Loucy (cell line): ENCODE data around the gene SLC25A40.
"Not testable (repeated sequence)": the region's sequence is repeated elsewhere in the genome, so short reads cannot be mapped to it uniquely, and the experiment has no call there.

Source experiments
- H2AFZ ChIP-seq: fragments of 200-600 bp; sonication (generic); 2 replicates; pipeline ENCODE4 v1.6.0; 2016; ENCODE audit warnings: antibody characterized with exemption, mild to moderate bottlenecking, low read length, moderate library complexity
- H3F3A ChIP-seq: fragments of 200-600 bp; 2 replicates; pipeline ENCODE4 v1.6.0; 2016; ENCODE audit warnings: antibody characterized with exemption, low read depth, mild to moderate bottlenecking
- H3K27me3 ChIP-seq: fragments of 200-600 bp; sonication (generic); 2 replicates; pipeline ENCODE4 v1.6.1; 2014; ENCODE audit warnings: low read length, mild to moderate bottlenecking; ENCODE audit not compliant: insufficient read depth, poor library complexity, severe bottlenecking
- H3K36me3 ChIP-seq: fragments of 200-600 bp; sonication (generic); 2 replicates; pipeline ENCODE4 v1.6.1; 2016; ENCODE audit warnings: low read length; ENCODE audit not compliant: insufficient read depth
- H3K4me1 ChIP-seq: fragments of 200-600 bp; sonication (generic); 2 replicates; pipeline ENCODE4 v1.5.1; 2014; ENCODE audit warnings: low read length, mild to moderate bottlenecking; ENCODE audit not compliant: insufficient read depth, poor library complexity, severe bottlenecking
- H3K4me2 ChIP-seq: fragments of 200-600 bp; sonication (generic); 2 replicates; pipeline ENCODE4 v1.6.0; 2014; ENCODE audit warnings: antibody characterized with exemption, low read length, low read depth, mild to moderate bottlenecking; ENCODE audit not compliant: poor library complexity, severe bottlenecking
- H3K4me3 ChIP-seq: fragments of 200-600 bp; sonication (generic); 2 replicates; pipeline ENCODE4 v1.5.1; 2014; ENCODE audit warnings: low read length, mild to moderate bottlenecking, mixed read lengths; ENCODE audit not compliant: poor library complexity, severe bottlenecking
- H3K79me2 ChIP-seq: fragments of 200-600 bp; sonication (generic); 2 replicates; pipeline ENCODE4 v1.6.1; 2014; ENCODE audit warnings: low read length; ENCODE audit not compliant: insufficient read depth
- H3K9ac ChIP-seq: fragments of 200-600 bp; sonication (generic); 2 replicates; pipeline ENCODE4 v1.6.0; 2014; ENCODE audit warnings: mild to moderate bottlenecking, low read depth, low read length, moderate library complexity; ENCODE audit not compliant: poor library complexity, severe bottlenecking
- H3K9me2 ChIP-seq: fragments of 200-600 bp; sonication (generic); replicated peaks from 2 replicates; pipeline ENCODE4 v1.6.1; 2016; ENCODE audit warnings: low read depth, low read length, mixed read lengths
- H3K9me3 ChIP-seq: fragments of 200-600 bp; sonication (generic); 2 replicates; pipeline ENCODE4 v1.6.1; 2014; ENCODE audit warnings: mild to moderate bottlenecking, antibody characterized with exemption, low read length, low read depth; ENCODE audit not compliant: insufficient read depth
- H4K20me1 ChIP-seq: fragments of 200-600 bp; sonication (generic); 2 replicates; pipeline ENCODE4 v1.6.0; 2014; ENCODE audit warnings: antibody characterized with exemption, low read length, mild to moderate bottlenecking; ENCODE audit not compliant: insufficient read depth, poor library complexity, severe bottlenecking
- EZH2phosphoT487 ChIP-seq: fragments of 200-600 bp; IDR thresholded peaks from 2 replicates; pipeline ENCODE4 v1.6.1; 2018; ENCODE audit warnings: antibody characterized with exemption, mild to moderate bottlenecking, moderate library complexity, borderline replicate concordance
- TF ChIP-seq, protein P1 (sequence below): fragments of 200-600 bp; sonication (generic); conservative IDR thresholded peaks from 2 replicates; pipeline ENCODE4 v1.5.1; 2014; ENCODE audit warnings: mild to moderate bottlenecking, antibody characterized with exemption, low read length

Gene SLC25A40

GRCh38 chr7:87833130-87833529, 43.0 kb downstream of the SLC25A40 start:
- TF ChIP-seq, protein P1, sequence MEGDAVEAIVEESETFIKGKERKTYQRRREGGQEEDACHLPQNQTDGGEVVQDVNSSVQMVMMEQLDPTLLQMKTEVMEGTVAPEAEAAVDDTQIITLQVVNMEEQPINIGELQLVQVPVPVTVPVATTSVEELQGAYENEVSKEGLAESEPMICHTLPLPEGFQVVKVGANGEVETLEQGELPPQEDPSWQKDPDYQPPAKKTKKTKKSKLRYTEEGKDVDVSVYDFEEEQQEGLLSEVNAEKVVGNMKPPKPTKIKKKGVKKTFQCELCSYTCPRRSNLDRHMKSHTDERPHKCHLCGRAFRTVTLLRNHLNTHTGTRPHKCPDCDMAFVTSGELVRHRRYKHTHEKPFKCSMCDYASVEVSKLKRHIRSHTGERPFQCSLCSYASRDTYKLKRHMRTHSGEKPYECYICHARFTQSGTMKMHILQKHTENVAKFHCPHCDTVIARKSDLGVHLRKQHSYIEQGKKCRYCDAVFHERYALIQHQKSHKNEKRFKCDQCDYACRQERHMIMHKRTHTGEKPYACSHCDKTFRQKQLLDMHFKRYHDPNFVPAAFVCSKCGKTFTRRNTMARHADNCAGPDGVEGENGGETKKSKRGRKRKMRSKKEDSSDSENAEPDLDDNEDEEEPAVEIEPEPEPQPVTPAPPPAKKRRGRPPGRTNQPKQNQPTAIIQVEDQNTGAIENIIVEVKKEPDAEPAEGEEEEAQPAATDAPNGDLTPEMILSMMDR: no peak
- TF ChIP-seq EZH2phosphoT487: no peak
- H3K9me3 ChIP-seq: no peaks in the 10 kb centered on the region
- H3K4me1 ChIP-seq: no peaks in the 10 kb centered on the region
- H3K9me2 ChIP-seq: no peaks in the 10 kb centered on the region
- no peak overlapping the region for H3K4me3 ChIP-seq
- no peaks in the 10 kb centered on the region for H3F3A ChIP-seq
- H3K36me3 ChIP-seq: peaks cover 11% of the 10 kb centered on the region; the same call in 1 of the 2 replicates
- H3K9ac ChIP-seq: no peak overlapping the region
- no peaks in the 10 kb centered on the region for H4K20me1 ChIP-seq
- no peak overlapping the region for H3K4me2 ChIP-seq
- H2AFZ ChIP-seq: no peak overlapping the region
- no peaks in the 10 kb centered on the region for H3K79me2 ChIP-seq
- no peaks in the 10 kb centered on the region for H3K27me3 ChIP-seq

DNA sequence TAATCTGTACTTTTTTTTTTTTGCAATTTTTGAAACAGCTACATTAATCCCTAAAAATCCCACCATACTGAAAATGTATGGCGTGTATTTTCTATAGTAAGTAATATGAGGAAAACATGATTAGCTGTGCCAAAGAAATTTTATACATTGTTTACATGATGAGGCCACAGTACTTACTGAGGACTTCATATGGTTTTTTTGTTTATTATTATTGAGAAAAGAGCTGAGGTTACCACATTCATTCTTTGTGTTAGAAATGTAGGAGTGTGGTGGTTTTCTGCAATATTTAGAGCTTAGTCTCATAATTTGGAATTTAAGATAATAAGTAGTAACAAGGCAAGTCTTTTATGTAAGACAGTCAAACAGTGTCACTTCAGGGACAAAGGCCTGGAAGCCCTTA, 45.1 kb downstream of the SLC25A40 start:
- Histone ChIP-seq H3K79me2 (no peaks in the 10 kb centered on the region), H2AFZ (no peak overlapping the region), H3K27me3 (no peaks in the 10 kb centered on the region), H3K9me2 (no peaks in the 10 kb centered on the region), H3K4me3 (no peak overlapping the region), H3K4me1 (no peaks in the 10 kb centered on the region), H4K20me1 (no peaks in the 10 kb centered on the region), H3K36me3 (peaks cover 11% of the 10 kb centered on the region; the same call in 1 of the 2 replicates), H3K9me3 (peaks cover under 1% of the 10 kb centered on the region; the same call in 1 of the 2 replicates), H3K9ac (no peak overlapping the region), H3K4me2 (no peak overlapping the region), H3F3A (no peaks in the 10 kb centered on the region)
- TF ChIP-seq EZH2phosphoT487: no peak
- TF ChIP-seq, protein P1: no peak

GRCh38 chr7:87828383-87828782, 47.8 kb downstream of the SLC25A40 start:
- not testable (repeated sequence) for H3F3A ChIP-seq, H3K9ac ChIP-seq, H3K4me1 ChIP-seq, H3K9me2 ChIP-seq, H3K4me2 ChIP-seq, H3K4me3 ChIP-seq, H3K9me3 ChIP-seq, H3K79me2 ChIP-seq, H3K27me3 ChIP-seq, H4K20me1 ChIP-seq, H3K36me3 ChIP-seq, H2AFZ ChIP-seq

- H3K36me3 ChIP-seq: not testable (repeated sequence)
Observed at GRCh38 chr7:87825369-87825768, 50.8 kb downstream of the SLC25A40 start.

DNA sequence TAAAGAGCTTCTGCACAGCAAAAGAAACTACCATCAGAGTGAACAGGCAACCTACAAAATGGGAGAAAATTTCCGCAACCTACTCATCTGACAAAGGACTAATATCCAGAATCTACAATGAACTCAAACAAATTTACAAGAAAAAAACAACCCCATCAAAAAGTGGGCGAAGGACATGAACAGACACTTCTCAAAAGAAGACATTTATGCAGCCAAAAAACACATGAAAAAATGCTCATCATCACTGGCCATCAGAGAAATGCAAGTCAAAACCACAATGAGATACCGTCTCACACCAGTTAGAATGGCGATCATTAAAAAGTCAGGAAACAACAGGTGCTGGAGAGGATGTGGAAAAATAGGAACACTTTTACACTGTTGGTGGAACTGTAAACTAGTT, 54.1 kb downstream of the SLC25A40 start:
- H4K20me1 ChIP-seq, H3K9ac ChIP-seq, H2AFZ ChIP-seq, H3K4me3 ChIP-seq, H3F3A ChIP-seq, H3K4me2 ChIP-seq, H3K4me1 ChIP-seq, H3K27me3 ChIP-seq, H3K9me3 ChIP-seq, H3K79me2 ChIP-seq, H3K36me3 ChIP-seq, H3K9me2 ChIP-seq: not testable (repeated sequence)

More at GRCh38 chr7:87825369-87825768, 50.8 kb downstream of the SLC25A40 start:
- H3F3A ChIP-seq, H2AFZ ChIP-seq, H3K9me3 ChIP-seq, H3K4me3 ChIP-seq, H3K27me3 ChIP-seq, H4K20me1 ChIP-seq, H3K4me2 ChIP-seq, H3K9me2 ChIP-seq, H3K4me1 ChIP-seq, H3K79me2 ChIP-seq, H3K9ac ChIP-seq: not testable (repeated sequence)
